Stimulated activated CD8-positive, alpha-beta memory T cell treated with anti-CD3 and anti-CD28 coated beads, Interleukin-7, amount 100 ng/mL, for 1 hour (primary cell): ENCODE data around the gene PDIA5.
"Not testable (repeated sequence)": the region's sequence is repeated elsewhere in the genome, so short reads cannot be mapped to it uniquely, and the experiment has no call there.

Experiments used
- DNase-seq, 2 donors: peaks; one replicate each; pipeline ENCODE4 v3.0.0-alpha.2; 2020; ENCODE audit warnings: low read depth in 2 of 2

Gene PDIA5

GRCh38 chr3:123092243-123092642, 25.4 kb downstream of the PDIA5 start:
- DNase-seq = no peak

- DNase-seq = no peak
Measured at GRCh38 chr3:123093696-123094095, 26.9 kb downstream of the PDIA5 start.

- DNase-seq = no peak
Measured at GRCh38 chr3:123094516-123095313, 27.9 kb downstream of the PDIA5 start.

GRCh38 chr3:123096126-123096525, 29.3 kb downstream of the PDIA5 start:
- DNase-seq = no peak

GRCh38 chr3:123096731-123097130, 29.9 kb downstream of the PDIA5 start:
- no peak for DNase-seq

- no peak for DNase-seq
Measured at GRCh38 chr3:123098426-123099330, 31.9 kb downstream of the PDIA5 start.

GRCh38 chr3:123099331-123100192, 32.7 kb downstream of the PDIA5 start:
- DNase-seq = no peak

GRCh38 chr3:123100193-123100776, 33.5 kb downstream of the PDIA5 start:
- no peak for DNase-seq

GRCh38 chr3:123102249-123102648, 35.4 kb downstream of the PDIA5 start:
- DNase-seq = no peak

GRCh38 chr3:123102826-123103225, 36.0 kb downstream of the PDIA5 start:
- DNase-seq = no peak

GRCh38 chr3:123104550-123104949, 37.7 kb downstream of the PDIA5 start:
- no peak for DNase-seq

GRCh38 chr3:123105201-123106189, 38.7 kb downstream of the PDIA5 start:
- no peak for DNase-seq

GRCh38 chr3:123110282-123110975, 43.6 kb downstream of the PDIA5 start:
- no peak for DNase-seq

GRCh38 chr3:123110976-123111615, 44.3 kb downstream of the PDIA5 start:
- no peak for DNase-seq

GRCh38 chr3:123111640-123112039, 44.8 kb downstream of the PDIA5 start:
- no peak for DNase-seq

- no peak for DNase-seq
Measured at GRCh38 chr3:123112232-123112631, 45.4 kb downstream of the PDIA5 start.

GRCh38 chr3:123112656-123113055, 45.8 kb downstream of the PDIA5 start:
- not testable (repeated sequence) for DNase-seq

- DNase-seq = no peak
Measured at GRCh38 chr3:123113889-123114450, 47.1 kb downstream of the PDIA5 start.

GRCh38 chr3:123116116-123116515, 49.3 kb downstream of the PDIA5 start:
- no peak for DNase-seq
